Measurements from ENCODE around the gene GREB1.

GRCh38 chr2:11535899-11536344, 2.1 kb downstream of the GREB1 start:
- TF ChIP-seq POLR2AphosphoS5 (IDR thresholded peaks at IDR 0.05) (no peak), CTCF (IDR thresholded peaks at IDR 0.05) (no peak)
